Measurements from ENCODE around the gene CNKSR1. TPM values are rescaled to one million over a fixed set of nuclear protein-coding genes. Genes with fewer than 3 reads are reported as not detected.

Gene CNKSR1
- total and polyA plus RNA-seq, 2 of the 13 experiments (the other 11 are each of a cell fraction or from before 2014, with no cell fraction given): 3.4 to 8.9 TPM

- TF ChIP-seq NR0B2 (CRISPR knock-in tag; IDR thresholded peaks at IDR 0.05) (peak; percentile 99), SSRP1 (CRISPR knock-in tag; IDR thresholded peaks at IDR 0.05) (no peak; the same call in 1 of the 2 replicates), ETV6 (CRISPR knock-in tag; conservative IDR thresholded peaks at IDR 0.05) (peak; percentile 61; the same call in 1 of the 2 replicates), KDM5B (CRISPR knock-in tag; IDR thresholded peaks at IDR 0.05; ENCODE audit: borderline replicate concordance) (peak; percentile 98), SMAD9 (CRISPR knock-in tag; IDR thresholded peaks at IDR 0.05) (no peak), HINFP (CRISPR knock-in tag; IDR thresholded peaks at IDR 0.05; ENCODE audit: low read depth) (peak; percentile 74; the same call in 1 of the 2 replicates), KDM5A (IDR thresholded peaks at IDR 0.05; ENCODE audit: borderline replicate concordance, low read length) (peak; percentile 62; the same call in 1 of the 2 replicates), SNAI1 (CRISPR knock-in tag; IDR thresholded peaks at IDR 0.05; ENCODE audit: borderline replicate concordance) (peak; percentile 85), NKX3-1 (CRISPR knock-in tag; IDR thresholded peaks at IDR 0.05) (peak; percentile 55; the same call in 1 of the 2 replicates), MAFF (IDR thresholded peaks at IDR 0.05; ENCODE audit: low read depth, low read length) (no peak), ZEB1 (IDR thresholded peaks at IDR 0.05; ENCODE audit: insufficient replicate concordance, low read depth) (no peak), ZNF160 (CRISPR knock-in tag; IDR thresholded peaks at IDR 0.05) (peak; percentile 97), TFDP1 (CRISPR knock-in tag; IDR thresholded peaks at IDR 0.05; ENCODE audit: borderline replicate concordance) (peak; percentile 67; the same call in 1 of the 2 replicates), ZSCAN21 (CRISPR knock-in tag; IDR thresholded peaks at IDR 0.05; ENCODE audit: borderline replicate concordance) (peak; percentile 84), CENPBD1 (CRISPR knock-in tag; IDR thresholded peaks at IDR 0.05; ENCODE audit: borderline replicate concordance, low read depth) (peak; percentile 85; the same call in 1 of the 2 replicates), MEIS1 (CRISPR knock-in tag; IDR thresholded peaks at IDR 0.05; ENCODE audit: borderline replicate concordance) (peak; percentile 76; the same call in 1 of the 2 replicates), ZNF513 (CRISPR knock-in tag; conservative IDR thresholded peaks at IDR 0.05) (0 out of 2 replicates have a peak, but pooled peaks have one; percentile 69), ZNF639 (CRISPR knock-in tag; conservative IDR thresholded peaks at IDR 0.05) (peak; percentile 66; the same call in 1 of the 2 replicates), NFYB (CRISPR knock-in tag; IDR thresholded peaks at IDR 0.05) (peak; percentile 53), ZFP36L1 (CRISPR knock-in tag; IDR thresholded peaks at IDR 0.05) (no peak), CCDC6 (CRISPR knock-in tag; IDR thresholded peaks at IDR 0.05) (no peak)
Observed at GRCh38 chr1:26169669-26170471, 7.4 kb upstream of the CNKSR1 start, which contains the start of gene ZNF593 (continued).

Data from HepG2 (cell line).